Measurements from ENCODE around the gene SLC29A4.
"Not testable (repeated sequence)": the region's sequence is repeated elsewhere in the genome, so short reads cannot be mapped to it uniquely, and the experiment has no call there.

SLC29A4 gene

DNA sequence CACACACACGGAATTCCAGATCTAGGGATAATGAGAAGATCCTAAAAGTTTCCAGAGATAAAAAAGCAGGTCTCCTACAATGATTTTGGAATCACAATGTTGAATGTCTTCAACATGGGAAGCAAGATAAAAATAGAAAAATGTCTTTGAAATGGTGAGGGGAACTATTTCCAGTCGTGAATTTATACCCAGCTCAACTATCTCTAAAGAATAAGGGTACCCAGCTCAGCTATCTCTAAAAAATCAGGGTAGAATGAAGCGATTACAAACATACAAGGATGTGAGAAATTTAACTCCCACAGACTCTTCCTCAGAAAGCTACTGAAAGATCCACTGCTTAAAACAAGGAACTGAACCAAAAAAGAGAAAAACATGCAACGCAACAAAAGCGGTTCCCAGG is 35.9 kb downstream of the SLC29A4 start:
- H3K9me3 ChIP-seq (ENCODE audit: control insufficient read depth in 1 of 2, low read length in 2 of 2); H3K4me1 ChIP-seq (ENCODE audit: control insufficient read depth in 1 of 2, insufficient read depth in 2 of 2, low read length in 2 of 2); H3K27me3 ChIP-seq (ENCODE audit: low read depth, low read length); H3K27ac ChIP-seq (ENCODE audit: low read length); H3K4me3 ChIP-seq (ENCODE audit: low read depth in 1 of 2, low read length in 2 of 2): not testable (repeated sequence)
- peaks cover 9 to 68% of the 10 kb centered on the region in 2 donors for H3K36me3 ChIP-seq (ENCODE audit: control insufficient read depth in 1 of 2, insufficient read depth in 2 of 2, low read length in 2 of 2)

DNA sequence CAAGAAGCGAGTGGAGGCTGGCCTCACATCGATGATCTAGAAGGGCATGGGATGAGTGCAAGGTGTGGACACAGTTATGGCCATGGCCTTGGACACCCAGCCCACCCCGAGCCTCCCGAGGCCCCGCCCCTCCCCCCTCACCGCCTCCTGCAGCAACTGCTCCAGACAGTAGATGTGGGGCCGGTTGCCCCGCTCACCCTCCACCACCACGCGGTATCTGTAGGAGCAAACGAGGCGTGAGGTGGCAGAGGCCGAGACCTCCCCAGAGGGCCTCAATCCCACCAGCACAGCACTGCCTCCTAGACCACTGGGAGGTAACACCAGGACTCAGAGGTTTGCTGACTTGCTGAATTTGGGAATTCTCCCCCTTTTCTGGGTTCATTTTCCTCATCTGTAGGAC is 37.6 kb downstream of the SLC29A4 start:
- no peaks in the 10 kb centered on the region for H3K27me3 ChIP-seq (ENCODE audit: low read depth, low read length)
- H3K4me1 ChIP-seq (ENCODE audit: control insufficient read depth in 1 of 2, insufficient read depth in 2 of 2, low read length in 2 of 2): no peaks in the 10 kb centered on the region
- H3K4me3 ChIP-seq (ENCODE audit: low read depth in 1 of 2, low read length in 2 of 2): no peak overlapping the region
- H3K9me3 ChIP-seq (ENCODE audit: control insufficient read depth in 1 of 2, low read length in 2 of 2): peaks cover 0 to 8% of the 10 kb centered on the region in 2 donors
- H3K36me3 ChIP-seq (ENCODE audit: control insufficient read depth in 1 of 2, insufficient read depth in 2 of 2, low read length in 2 of 2): peaks cover 9 to 72% of the 10 kb centered on the region in 2 donors
- H3K27ac ChIP-seq (ENCODE audit: low read length): no peak overlapping the region

DNA sequence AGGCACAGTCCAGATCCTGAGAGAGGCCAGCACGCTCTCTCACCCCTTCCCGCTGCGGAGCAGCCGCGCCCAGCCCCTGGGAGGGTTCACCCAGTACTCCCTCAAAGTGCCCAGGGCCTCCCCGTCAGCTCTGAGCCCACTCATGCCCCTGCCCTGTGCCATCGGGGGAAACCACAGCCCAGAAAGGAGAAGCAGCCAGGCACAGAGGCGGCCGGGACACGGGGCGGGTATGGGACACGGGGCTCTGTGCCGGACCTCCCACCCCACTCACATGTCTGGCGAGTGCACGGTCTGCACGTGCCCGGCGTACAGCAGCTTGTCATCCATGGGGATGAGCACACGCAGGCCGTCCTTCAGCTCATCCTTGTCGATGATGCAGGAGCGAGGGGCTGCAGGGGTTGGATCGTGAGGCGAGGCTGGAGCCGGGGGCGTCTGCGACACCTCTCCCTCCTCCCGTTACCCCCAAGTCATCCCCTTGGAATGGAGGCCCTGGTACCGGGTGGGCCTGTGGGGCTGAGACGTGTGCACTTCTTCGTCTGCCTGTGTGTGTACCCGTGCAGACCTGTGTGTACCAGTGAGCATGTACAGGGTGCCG is 38.2 kb downstream of the SLC29A4 start:
- no peaks in the 10 kb centered on the region for H3K27me3 ChIP-seq (ENCODE audit: low read depth, low read length)
- peaks cover 9 to 67% of the 10 kb centered on the region in 2 donors for H3K36me3 ChIP-seq (ENCODE audit: control insufficient read depth in 1 of 2, insufficient read depth in 2 of 2, low read length in 2 of 2)
- no peaks in the 10 kb centered on the region for H3K4me1 ChIP-seq (ENCODE audit: control insufficient read depth in 1 of 2, insufficient read depth in 2 of 2, low read length in 2 of 2)
- H3K9me3 ChIP-seq (ENCODE audit: control insufficient read depth in 1 of 2, low read length in 2 of 2): peaks cover 0 to 8% of the 10 kb centered on the region in 2 donors
- no peak overlapping the region for H3K4me3 ChIP-seq (ENCODE audit: low read depth in 1 of 2, low read length in 2 of 2)
- no peak overlapping the region for H3K27ac ChIP-seq (ENCODE audit: low read length)

DNA sequence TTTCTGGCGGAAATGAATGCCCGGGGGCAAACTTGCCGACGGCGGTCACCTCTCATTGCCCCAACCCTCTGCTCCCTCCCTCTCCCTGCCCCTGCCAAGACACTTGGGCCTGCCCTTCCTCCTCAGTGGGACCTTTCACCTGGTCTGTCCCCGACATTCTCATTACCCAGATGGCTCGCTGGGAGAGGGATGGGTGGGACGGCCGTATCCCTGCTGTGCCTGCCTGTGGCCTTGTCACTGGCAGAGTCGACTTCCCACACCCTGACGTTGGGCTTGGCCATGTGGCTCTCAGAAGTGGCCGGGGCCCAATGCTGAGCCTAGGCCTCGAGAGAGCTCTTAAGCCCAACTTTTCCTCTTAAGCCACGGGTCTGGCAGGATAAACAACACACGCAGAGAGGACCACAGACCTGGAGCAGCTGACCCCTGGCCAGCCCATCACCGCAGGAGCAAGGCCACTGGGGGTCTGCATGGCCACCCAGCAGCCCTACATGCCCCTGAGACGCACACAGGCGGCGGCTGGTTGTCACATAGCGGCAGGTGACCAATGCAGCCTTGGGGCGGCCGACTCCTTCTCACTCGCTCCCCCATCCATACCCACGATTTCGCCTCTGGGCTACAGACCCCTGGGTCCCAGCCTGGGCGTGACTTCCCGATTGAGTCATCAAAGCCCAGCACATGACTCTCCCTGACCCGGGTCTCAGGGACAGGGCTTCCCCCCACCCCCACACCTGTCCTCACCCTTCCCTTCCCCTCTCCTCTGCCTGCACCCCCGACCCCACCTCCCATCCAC is 40.1 kb downstream of the SLC29A4 start:
- no peaks in the 10 kb centered on the region for H3K4me1 ChIP-seq (ENCODE audit: control insufficient read depth in 1 of 2, insufficient read depth in 2 of 2, low read length in 2 of 2)
- H3K9me3 ChIP-seq (ENCODE audit: control insufficient read depth in 1 of 2, low read length in 2 of 2): peaks cover 0 to 8% of the 10 kb centered on the region in 2 donors
- no peak overlapping the region for H3K4me3 ChIP-seq (ENCODE audit: low read depth in 1 of 2, low read length in 2 of 2)
- H3K27ac ChIP-seq (ENCODE audit: low read length): no peak overlapping the region
- H3K27me3 ChIP-seq (ENCODE audit: low read depth, low read length): no peaks in the 10 kb centered on the region
- peaks cover 8 to 60% of the 10 kb centered on the region in 2 donors for H3K36me3 ChIP-seq (ENCODE audit: control insufficient read depth in 1 of 2, insufficient read depth in 2 of 2, low read length in 2 of 2)

- H3K36me3 ChIP-seq (ENCODE audit: control insufficient read depth in 1 of 2, insufficient read depth in 2 of 2, low read length in 2 of 2): peaks cover 4 to 53% of the 10 kb centered on the region in 2 donors
- not testable (repeated sequence) for H3K27me3 ChIP-seq (ENCODE audit: low read depth, low read length); H3K27ac ChIP-seq (ENCODE audit: low read length); H3K4me1 ChIP-seq (ENCODE audit: control insufficient read depth in 1 of 2, insufficient read depth in 2 of 2, low read length in 2 of 2); H3K4me3 ChIP-seq (ENCODE audit: low read depth in 1 of 2, low read length in 2 of 2); H3K9me3 ChIP-seq (ENCODE audit: control insufficient read depth in 1 of 2, low read length in 2 of 2)
Observed at GRCh38 chr7:5323800-5324781, 41.3 kb downstream of the SLC29A4 start.

- Histone ChIP-seq H3K36me3 (ENCODE audit: control insufficient read depth in 1 of 2, insufficient read depth in 2 of 2, low read length in 2 of 2) (peaks cover 3 to 49% of the 10 kb centered on the region in 2 donors), H3K27ac (ENCODE audit: low read length) (no peak overlapping the region), H3K4me1 (ENCODE audit: control insufficient read depth in 1 of 2, insufficient read depth in 2 of 2, low read length in 2 of 2) (no peaks in the 10 kb centered on the region), H3K27me3 (ENCODE audit: low read depth, low read length) (no peaks in the 10 kb centered on the region), H3K4me3 (ENCODE audit: low read depth in 1 of 2, low read length in 2 of 2) (no peak overlapping the region), H3K9me3 (ENCODE audit: control insufficient read depth in 1 of 2, low read length in 2 of 2) (no peaks in the 10 kb centered on the region)
Observed at GRCh38 chr7:5324961-5325360, 42.2 kb downstream of the SLC29A4 start.

DNA sequence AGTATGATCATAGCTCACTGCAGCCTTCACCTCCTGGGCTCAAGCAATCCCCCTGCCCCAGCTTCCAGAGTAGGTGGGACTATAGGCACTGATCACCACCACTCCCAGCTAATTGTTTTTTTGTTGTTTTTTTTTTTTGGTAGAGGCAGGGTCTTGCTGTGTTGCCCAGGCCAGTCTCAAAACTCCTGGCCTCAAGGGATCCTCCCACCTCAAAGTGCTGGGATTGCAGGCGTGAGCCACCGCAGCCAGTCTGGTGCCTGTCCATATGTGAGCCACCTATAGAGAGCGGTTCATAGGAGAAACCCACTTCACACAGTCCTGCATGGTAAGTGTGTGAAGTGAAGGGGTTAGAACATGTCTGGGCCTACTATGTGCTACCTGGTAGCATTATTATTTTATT is 47.5 kb downstream of the SLC29A4 start:
- no peaks in the 10 kb centered on the region for H3K27me3 ChIP-seq (ENCODE audit: low read depth, low read length)
- no peaks in the 10 kb centered on the region for H3K9me3 ChIP-seq (ENCODE audit: control insufficient read depth in 1 of 2, low read length in 2 of 2)
- H3K36me3 ChIP-seq (ENCODE audit: control insufficient read depth in 1 of 2, insufficient read depth in 2 of 2, low read length in 2 of 2): peaks cover 16 to 43% of the 10 kb centered on the region in 2 donors
- H3K4me3 ChIP-seq (ENCODE audit: low read depth in 1 of 2, low read length in 2 of 2): no peak overlapping the region
- no peaks in the 10 kb centered on the region for H3K4me1 ChIP-seq (ENCODE audit: control insufficient read depth in 1 of 2, insufficient read depth in 2 of 2, low read length in 2 of 2)
- H3K27ac ChIP-seq (ENCODE audit: low read length): no peak overlapping the region

DNA sequence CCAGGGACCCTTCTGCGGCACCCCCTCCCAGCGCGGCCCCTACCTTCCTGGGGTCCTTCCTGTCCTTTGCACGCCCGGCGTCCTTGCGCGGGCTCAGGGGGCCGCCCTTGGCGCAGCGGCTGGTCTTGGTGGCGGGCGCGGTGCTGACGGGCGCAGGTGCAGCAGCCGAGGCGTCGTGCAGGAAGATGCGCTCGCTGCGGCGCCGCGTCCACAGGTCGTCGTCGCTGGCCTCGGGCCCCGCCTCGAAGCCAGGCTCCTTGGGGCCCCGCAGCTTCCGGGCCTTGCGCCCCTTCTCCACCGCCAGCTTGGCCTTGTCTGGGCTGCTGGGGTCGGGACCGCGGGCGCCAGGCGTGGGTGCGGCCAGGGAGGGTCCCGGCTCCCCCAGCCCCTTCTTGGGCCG is 49.8 kb downstream of the SLC29A4 start:
- no peaks in the 10 kb centered on the region for H3K27me3 ChIP-seq (ENCODE audit: low read depth, low read length)
- H3K9me3 ChIP-seq (ENCODE audit: control insufficient read depth in 1 of 2, low read length in 2 of 2): peaks cover 0 to 6% of the 10 kb centered on the region in 2 donors
- H3K4me1 ChIP-seq (ENCODE audit: control insufficient read depth in 1 of 2, insufficient read depth in 2 of 2, low read length in 2 of 2): no peaks in the 10 kb centered on the region
- no peak overlapping the region for H3K27ac ChIP-seq (ENCODE audit: low read length)
- peaks cover 25 to 64% of the 10 kb centered on the region in 2 donors for H3K36me3 ChIP-seq (ENCODE audit: control insufficient read depth in 1 of 2, insufficient read depth in 2 of 2, low read length in 2 of 2)
- no peak overlapping the region for H3K4me3 ChIP-seq (ENCODE audit: low read depth in 1 of 2, low read length in 2 of 2)

- Histone ChIP-seq H3K27me3 (ENCODE audit: low read depth, low read length) (no peaks in the 10 kb centered on the region), H3K9me3 (ENCODE audit: control insufficient read depth in 1 of 2, low read length in 2 of 2) (peaks cover 0 to 6% of the 10 kb centered on the region in 2 donors), H3K4me3 (ENCODE audit: low read depth in 1 of 2, low read length in 2 of 2) (no peak overlapping the region), H3K27ac (ENCODE audit: low read length) (no peak overlapping the region), H3K4me1 (ENCODE audit: control insufficient read depth in 1 of 2, insufficient read depth in 2 of 2, low read length in 2 of 2) (no peaks in the 10 kb centered on the region), H3K36me3 (ENCODE audit: control insufficient read depth in 1 of 2, insufficient read depth in 2 of 2, low read length in 2 of 2) (peaks cover 25 to 71% of the 10 kb centered on the region in 2 donors)
Observed at GRCh38 chr7:5333121-5334045, 50.6 kb downstream of the SLC29A4 start.

- Histone ChIP-seq H3K27ac (ENCODE audit: low read length) (no peak overlapping the region), H3K9me3 (ENCODE audit: control insufficient read depth in 1 of 2, low read length in 2 of 2) (peaks cover 0 to 6% of the 10 kb centered on the region in 2 donors), H3K27me3 (ENCODE audit: low read depth, low read length) (no peaks in the 10 kb centered on the region), H3K36me3 (ENCODE audit: control insufficient read depth in 1 of 2, insufficient read depth in 2 of 2, low read length in 2 of 2) (peaks cover 25 to 78% of the 10 kb centered on the region in 2 donors), H3K4me1 (ENCODE audit: control insufficient read depth in 1 of 2, insufficient read depth in 2 of 2, low read length in 2 of 2) (no peaks in the 10 kb centered on the region), H3K4me3 (ENCODE audit: low read depth in 1 of 2, low read length in 2 of 2) (no peak overlapping the region)
Observed at GRCh38 chr7:5334671-5335070, 51.9 kb downstream of the SLC29A4 start.
